ENCODE measurements around the gene ANO10. TPM values are rescaled to one million over a fixed set of nuclear protein-coding genes. Genes with fewer than 3 reads are reported as not detected.
"Not testable (repeated sequence)": the region's sequence is repeated elsewhere in the genome, so short reads cannot be mapped to it uniquely, and the experiment has no call there.

Gene ANO10
- total RNA-seq, 3 donors from 2014 or later = 27.4 to 31.8 (median 28.5) TPM

DNA sequence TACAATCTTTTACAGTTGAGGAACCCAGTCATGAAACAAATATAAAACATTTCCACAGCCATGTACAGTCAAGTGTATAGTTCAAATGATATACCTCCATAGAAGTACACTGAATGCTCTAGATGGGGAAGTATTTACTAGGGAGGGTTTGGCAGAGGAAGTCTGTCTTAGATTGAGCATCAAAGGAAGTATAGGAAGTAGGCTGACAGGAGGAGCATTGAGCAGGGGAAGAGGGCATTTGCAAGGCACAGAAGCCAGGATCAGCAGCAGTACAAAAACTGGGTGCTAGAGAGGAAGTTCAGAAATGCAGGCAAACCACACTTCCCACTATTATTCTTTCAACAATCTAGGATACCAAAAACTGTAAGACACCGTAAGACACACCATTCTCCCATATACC lies 122.6 kb downstream of the ANO10 start:
- Histone ChIP-seq H3K4me1 (no peaks in the 10 kb centered on the region), H3K9me3 (no peaks in the 10 kb centered on the region), H3K4me3 (no peak overlapping the region), H3K36me3 (no peaks in the 10 kb centered on the region), H3K27ac (no peak overlapping the region), H3K27me3 (no peaks in the 10 kb centered on the region)
- TF ChIP-seq POLR2AphosphoS5 (IDR thresholded peaks at IDR 0.05) (no peak), CTCF (IDR thresholded peaks at IDR 0.05) (no peak), POLR2A (IDR thresholded peaks at IDR 0.05) (no peak)
- no peak for DNase-seq (ENCODE audit: low spot score in 2 of 2)
- intact Hi-C loops (cut with DNase I; ENCODE audit: low total_unique reads) = no loop called here

- Histone ChIP-seq H3K4me3 (no peak overlapping the region), H3K27me3 (no peaks in the 10 kb centered on the region), H3K36me3 (no peaks in the 10 kb centered on the region), H3K4me1 (no peaks in the 10 kb centered on the region), H3K9me3 (no peaks in the 10 kb centered on the region), H3K27ac (no peak overlapping the region)
- TF ChIP-seq POLR2AphosphoS5 (IDR thresholded peaks at IDR 0.05) (no peak), POLR2A (IDR thresholded peaks at IDR 0.05) (no peak), CTCF (IDR thresholded peaks at IDR 0.05) (no peak)
- no peak for DNase-seq (ENCODE audit: low spot score in 2 of 2)
- intact Hi-C loops (cut with DNase I; ENCODE audit: low total_unique reads) = no loop called here
These were observed 123.9 kb downstream of the ANO10 start for GRCh38 chr3:43497905-43498365.

DNA sequence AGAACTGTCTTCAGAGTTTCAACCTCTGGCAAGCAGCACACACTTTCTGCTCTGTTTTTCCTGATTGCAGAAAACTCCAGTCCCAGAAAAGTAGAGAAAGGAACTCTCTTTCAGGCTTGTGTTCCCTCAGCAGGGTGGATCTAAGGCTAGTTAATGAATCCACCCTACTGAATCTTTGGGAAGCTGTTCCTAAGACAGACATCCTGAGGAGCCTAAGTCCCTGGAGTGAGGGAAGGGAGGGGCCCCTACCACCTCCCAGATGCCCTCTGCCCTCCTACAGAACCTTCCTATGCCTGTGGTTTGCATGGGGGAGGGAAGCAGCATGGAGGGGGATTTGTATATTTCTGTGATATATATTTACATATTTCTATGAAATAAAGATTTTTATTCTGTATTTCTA lies 124.4 kb downstream of the ANO10 start:
- Histone ChIP-seq H3K9me3 (no peaks in the 10 kb centered on the region), H3K36me3 (no peaks in the 10 kb centered on the region), H3K4me1 (no peaks in the 10 kb centered on the region), H3K4me3 (no peak overlapping the region), H3K27ac (no peak overlapping the region), H3K27me3 (no peaks in the 10 kb centered on the region)
- no peak for DNase-seq (ENCODE audit: low spot score in 2 of 2)
- TF ChIP-seq CTCF (IDR thresholded peaks at IDR 0.05) (no peak), POLR2AphosphoS5 (IDR thresholded peaks at IDR 0.05) (no peak), POLR2A (IDR thresholded peaks at IDR 0.05) (no peak)
- intact Hi-C loops (cut with DNase I; ENCODE audit: low total_unique reads) = no loop called here

DNA sequence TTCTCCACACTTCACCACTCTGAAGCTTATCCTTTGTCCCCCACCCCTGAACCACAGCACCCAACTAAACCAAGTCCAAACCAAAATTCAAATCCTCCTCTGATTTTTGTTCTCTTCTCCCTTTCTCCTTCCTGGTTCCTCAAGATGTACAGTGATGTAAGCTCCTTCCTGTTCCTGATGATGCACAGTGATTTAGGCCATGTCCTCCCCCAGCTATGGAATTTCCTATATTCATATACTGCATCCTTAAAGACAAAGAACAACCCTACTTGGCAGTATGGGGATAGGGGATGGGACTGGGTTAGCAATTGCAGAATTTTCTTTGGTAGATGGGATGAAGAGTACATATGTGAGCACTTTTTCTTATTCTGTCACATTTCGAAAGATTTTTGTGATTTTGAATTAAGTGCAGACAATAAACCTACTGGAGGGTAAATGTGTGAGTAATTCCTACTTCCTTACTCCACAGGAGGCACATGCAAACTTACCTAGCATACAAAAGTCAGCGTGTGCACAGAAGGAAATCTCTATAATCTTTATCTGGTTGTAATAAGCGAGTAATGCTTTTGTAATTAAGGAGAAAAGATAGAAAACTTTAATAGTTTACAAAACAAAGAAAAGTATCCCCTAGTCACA lies 125.0 kb downstream of the ANO10 start:
- no peak overlapping the region for H3K4me3 ChIP-seq
- DNase-seq (ENCODE audit: low spot score in 2 of 2) = no peak
- H3K27me3 ChIP-seq = no peaks in the 10 kb centered on the region
- no peak for TF ChIP-seq CTCF (IDR thresholded peaks at IDR 0.05)
- TF ChIP-seq POLR2AphosphoS5 (IDR thresholded peaks at IDR 0.05) = no peak
- no peak for TF ChIP-seq POLR2A (IDR thresholded peaks at IDR 0.05)
- intact Hi-C loops (cut with DNase I; ENCODE audit: low total_unique reads) = no loop called here
- no peaks in the 10 kb centered on the region for H3K9me3 ChIP-seq
- no peak overlapping the region for H3K27ac ChIP-seq
- no peaks in the 10 kb centered on the region for H3K4me1 ChIP-seq
- no peaks in the 10 kb centered on the region for H3K36me3 ChIP-seq

DNA sequence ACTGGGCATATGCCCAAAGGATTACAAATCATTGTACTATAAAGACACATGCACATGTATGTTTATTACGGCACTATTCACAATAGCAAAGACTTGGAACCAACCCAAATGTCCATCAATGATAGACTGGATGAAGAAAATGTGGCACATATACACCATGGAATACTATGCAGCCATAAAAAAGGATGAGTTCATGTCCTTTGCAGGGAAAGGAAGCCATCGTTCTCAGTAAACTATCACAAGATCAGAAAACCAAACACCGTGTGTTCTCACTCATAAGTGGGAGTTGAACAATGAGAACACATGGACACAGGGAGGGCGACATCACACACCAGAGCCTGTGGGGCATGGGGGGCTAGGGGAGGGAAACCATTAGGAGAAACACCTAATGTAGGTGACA lies 128.9 kb downstream of the ANO10 start:
- intact Hi-C loops (cut with DNase I; ENCODE audit: low total_unique reads); H3K4me1 ChIP-seq; H3K27me3 ChIP-seq; H3K36me3 ChIP-seq; H3K9me3 ChIP-seq; H3K4me3 ChIP-seq; H3K27ac ChIP-seq; DNase-seq (ENCODE audit: low spot score in 2 of 2): not testable (repeated sequence)

DNA sequence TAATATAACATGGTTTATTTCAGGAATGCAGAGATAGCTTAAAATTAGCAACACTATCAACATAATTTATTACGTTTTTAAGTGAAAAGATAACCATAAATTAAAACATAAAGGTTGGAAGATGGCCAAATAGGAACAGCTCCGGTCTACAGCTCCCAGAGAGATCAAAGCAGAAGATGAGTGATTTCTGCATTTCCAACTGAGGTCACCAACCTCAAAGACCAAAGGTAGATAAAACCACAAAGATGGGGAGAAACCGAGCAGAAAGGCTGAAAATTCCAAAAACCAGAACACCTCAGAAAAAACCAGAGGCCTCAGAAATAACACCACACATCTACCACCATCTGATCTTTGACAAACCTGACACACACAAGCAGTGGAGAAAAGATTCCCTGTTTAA lies 130.0 kb downstream of the ANO10 start:
- intact Hi-C loops (cut with DNase I; ENCODE audit: low total_unique reads); H3K9me3 ChIP-seq; DNase-seq (ENCODE audit: low spot score in 2 of 2); H3K27me3 ChIP-seq; H3K4me3 ChIP-seq; H3K4me1 ChIP-seq; H3K27ac ChIP-seq; H3K36me3 ChIP-seq: not testable (repeated sequence)
